ENCODE results near the gene LARGE1.
"Not testable (repeated sequence)": the region's sequence is repeated elsewhere in the genome, so short reads cannot be mapped to it uniquely, and the experiment has no call there.

Gene LARGE1

GRCh38 chr22:33474587-33474986 is 445.7 kb downstream of the LARGE1 start:
- peaks cover 23% of the 10 kb centered on the region for H3K9me3 Mint-ChIP-seq
- H3K4me3 Mint-ChIP-seq, result no peak overlapping the region
- H3K27me3 Mint-ChIP-seq (ENCODE audit: low read depth), result no peaks in the 10 kb centered on the region
- no peak for DNase-seq (ENCODE audit: low spot score)
- H3K4me1 Mint-ChIP-seq (ENCODE audit: low read depth), result no peaks in the 10 kb centered on the region
- no peak overlapping the region for H3K27ac Mint-ChIP-seq
- peaks cover 2% of the 10 kb centered on the region for H3K36me3 Mint-ChIP-seq (ENCODE audit: low read depth)

DNA sequence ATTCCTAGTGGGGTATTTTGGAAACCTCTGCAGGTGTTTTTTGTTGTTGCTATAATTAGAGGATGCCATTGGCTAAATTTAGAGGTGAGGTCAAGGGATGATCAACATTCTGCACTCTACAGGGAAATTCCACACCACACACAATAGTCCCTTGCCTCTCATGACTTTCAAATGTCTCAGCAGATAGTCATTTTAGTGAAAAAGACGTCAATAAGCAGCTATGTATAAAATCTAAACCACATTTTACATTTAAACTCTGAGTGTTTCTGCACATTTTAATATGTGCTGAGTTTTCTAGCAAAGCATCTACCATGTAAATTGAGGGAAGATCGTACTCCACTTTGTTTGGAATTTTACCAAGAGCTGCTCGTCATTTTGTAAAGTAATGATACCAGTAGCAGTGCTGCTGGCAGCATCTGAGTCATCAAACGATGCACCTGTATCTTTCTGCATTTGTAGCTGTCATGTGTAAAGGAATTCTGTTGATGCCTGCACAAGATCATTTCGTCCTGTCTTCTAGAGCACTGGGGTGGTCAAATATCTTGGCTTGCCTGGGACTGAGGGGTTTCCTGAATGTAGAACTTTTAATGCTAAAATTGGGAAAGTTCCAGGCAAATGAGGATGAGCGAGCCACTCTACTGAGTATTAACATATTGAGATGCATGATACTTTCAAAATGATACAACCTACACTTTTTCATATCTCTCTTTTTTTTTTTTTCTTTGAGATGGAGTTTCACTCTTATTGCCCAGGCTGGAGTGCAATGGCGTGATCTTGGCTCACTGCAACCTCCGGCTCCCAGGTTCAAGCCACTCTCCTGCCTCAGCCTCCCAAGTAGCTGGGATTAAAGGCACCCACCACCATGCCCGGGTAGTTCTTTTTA is 447.6 kb downstream of the LARGE1 start:
- Mint-ChIP-seq H3K9me3 (peaks cover 31% of the 10 kb centered on the region), H3K27ac (no peak overlapping the region), H3K4me1 (ENCODE audit: low read depth) (no peaks in the 10 kb centered on the region), H3K27me3 (ENCODE audit: low read depth) (no peaks in the 10 kb centered on the region), H3K36me3 (ENCODE audit: low read depth) (peaks cover 2% of the 10 kb centered on the region), H3K4me3 (no peak overlapping the region)
- DNase-seq (ENCODE audit: low spot score), result no peak

DNA sequence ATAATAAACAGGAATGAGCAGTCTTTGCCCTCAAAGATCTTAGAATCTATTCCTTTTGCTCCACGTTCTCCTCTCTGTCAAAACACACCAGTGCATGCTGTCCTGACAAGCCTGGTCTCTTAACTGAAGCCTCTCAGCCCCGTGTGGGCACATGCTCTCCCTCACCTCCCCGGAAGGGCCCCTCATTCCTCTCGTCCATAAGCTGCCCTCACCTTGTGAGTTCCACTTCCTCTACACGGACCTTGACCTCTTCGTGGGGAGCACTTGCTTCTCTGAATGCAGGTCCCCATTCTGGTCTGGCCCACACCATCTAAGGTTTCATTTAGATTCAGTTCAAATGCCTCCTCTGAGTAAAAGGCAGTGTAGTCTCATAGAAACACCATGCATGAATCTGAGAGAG is 449.8 kb downstream of the LARGE1 start:
- H3K4me3 Mint-ChIP-seq, result no peak overlapping the region
- peaks cover 30% of the 10 kb centered on the region for H3K9me3 Mint-ChIP-seq
- H3K27ac Mint-ChIP-seq, result no peak overlapping the region
- no peak for DNase-seq (ENCODE audit: low spot score)
- no peaks in the 10 kb centered on the region for H3K4me1 Mint-ChIP-seq (ENCODE audit: low read depth)
- peaks cover 2% of the 10 kb centered on the region for H3K36me3 Mint-ChIP-seq (ENCODE audit: low read depth)
- H3K27me3 Mint-ChIP-seq (ENCODE audit: low read depth), result no peaks in the 10 kb centered on the region

DNA sequence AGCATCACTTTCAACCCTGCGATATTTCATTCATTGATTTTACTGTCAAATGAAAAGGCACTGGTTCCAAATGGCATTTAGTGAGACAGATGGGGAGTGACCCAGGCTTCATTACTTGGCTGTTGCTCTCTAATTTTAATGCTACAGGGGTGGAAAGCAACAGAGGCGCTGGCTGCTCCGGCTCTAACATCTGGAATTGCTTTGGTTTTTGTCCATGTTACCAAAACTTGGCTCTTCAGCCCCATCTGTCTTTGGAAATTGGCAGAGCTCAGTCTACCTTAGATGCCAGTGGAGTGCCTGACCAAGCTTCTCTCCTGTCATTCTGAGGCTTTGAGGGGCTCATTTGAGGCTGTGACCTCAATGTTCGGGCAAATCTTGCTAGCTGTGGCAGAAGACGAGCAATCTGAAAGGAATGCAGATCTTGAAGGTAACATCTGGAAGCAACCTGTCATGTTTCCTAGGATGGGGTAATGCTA is 452.6 kb downstream of the LARGE1 start:
- no peak overlapping the region for H3K27ac Mint-ChIP-seq
- H3K27me3 Mint-ChIP-seq (ENCODE audit: low read depth), result no peaks in the 10 kb centered on the region
- H3K4me1 Mint-ChIP-seq (ENCODE audit: low read depth), result no peaks in the 10 kb centered on the region
- peaks cover 2% of the 10 kb centered on the region for H3K36me3 Mint-ChIP-seq (ENCODE audit: low read depth)
- no peak overlapping the region for H3K4me3 Mint-ChIP-seq
- DNase-seq (ENCODE audit: low spot score), result no peak
- H3K9me3 Mint-ChIP-seq, result peaks cover 37% of the 10 kb centered on the region

DNA sequence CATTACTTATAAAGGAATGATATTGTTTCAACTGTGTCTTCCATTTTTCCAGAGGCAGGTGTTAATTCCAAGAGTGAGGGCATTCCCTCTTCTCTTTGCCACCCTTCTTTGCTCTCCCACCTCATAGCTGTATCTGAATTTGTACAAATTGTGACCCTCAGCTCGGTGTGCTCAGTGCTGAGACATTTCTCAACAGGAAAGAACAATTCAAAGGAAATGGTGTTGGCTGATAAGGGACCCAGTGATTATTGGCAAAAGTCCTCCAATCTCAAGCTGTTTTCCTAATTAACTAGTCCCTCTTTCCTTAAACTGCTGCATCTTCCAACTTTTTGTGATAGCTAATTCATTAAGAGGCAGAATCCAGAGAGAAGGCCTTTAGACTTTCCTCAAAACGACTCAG is 453.2 kb downstream of the LARGE1 start:
- Mint-ChIP-seq H3K27me3 (ENCODE audit: low read depth) (no peaks in the 10 kb centered on the region), H3K27ac (no peak overlapping the region), H3K36me3 (ENCODE audit: low read depth) (peaks cover 2% of the 10 kb centered on the region), H3K4me1 (ENCODE audit: low read depth) (no peaks in the 10 kb centered on the region), H3K4me3 (no peak overlapping the region), H3K9me3 (peaks cover 33% of the 10 kb centered on the region)
- DNase-seq (ENCODE audit: low spot score), result no peak

- peaks cover 2% of the 10 kb centered on the region for H3K36me3 Mint-ChIP-seq (ENCODE audit: low read depth)
- H3K27me3 Mint-ChIP-seq (ENCODE audit: low read depth), result no peaks in the 10 kb centered on the region
- peaks cover 35% of the 10 kb centered on the region for H3K9me3 Mint-ChIP-seq
- H3K4me1 Mint-ChIP-seq (ENCODE audit: low read depth), result no peaks in the 10 kb centered on the region
- no peak for DNase-seq (ENCODE audit: low spot score)
- no peak overlapping the region for H3K27ac Mint-ChIP-seq
- H3K4me3 Mint-ChIP-seq, result no peak overlapping the region
These were observed 454.7 kb downstream of the LARGE1 start for GRCh38 chr22:33465554-33465953.

DNA sequence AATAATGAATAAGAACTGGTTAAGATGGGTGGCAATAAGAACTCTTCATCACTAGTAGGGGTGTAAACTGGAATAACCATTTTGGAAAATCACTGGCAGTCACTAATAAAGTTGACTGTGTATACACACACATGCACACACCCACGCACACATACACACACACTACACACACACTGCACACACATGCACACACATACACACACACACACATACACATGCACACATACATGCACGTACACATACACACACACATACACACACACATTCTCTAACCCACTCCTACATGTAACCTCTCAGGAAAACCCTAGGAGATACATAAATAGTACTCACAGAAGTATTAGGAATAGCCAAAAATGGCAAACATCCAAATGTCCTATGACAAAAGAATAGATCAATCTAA is 455.6 kb downstream of the LARGE1 start:
- H3K27me3 Mint-ChIP-seq (ENCODE audit: low read depth), result no peaks in the 10 kb centered on the region
- no peak overlapping the region for H3K4me3 Mint-ChIP-seq
- DNase-seq (ENCODE audit: low spot score), result no peak
- H3K9me3 Mint-ChIP-seq, result peaks cover 37% of the 10 kb centered on the region
- H3K36me3 Mint-ChIP-seq (ENCODE audit: low read depth), result no peaks in the 10 kb centered on the region
- H3K4me1 Mint-ChIP-seq (ENCODE audit: low read depth), result no peaks in the 10 kb centered on the region
- H3K27ac Mint-ChIP-seq, result no peak overlapping the region

- Mint-ChIP-seq H3K27ac (no peak overlapping the region), H3K4me1 (ENCODE audit: low read depth) (no peaks in the 10 kb centered on the region), H3K4me3 (no peak overlapping the region), H3K9me3 (peaks cover 31% of the 10 kb centered on the region), H3K27me3 (ENCODE audit: low read depth) (no peaks in the 10 kb centered on the region), H3K36me3 (ENCODE audit: low read depth) (no peaks in the 10 kb centered on the region)
- no peak for DNase-seq (ENCODE audit: low spot score)
These were observed 458.4 kb downstream of the LARGE1 start for GRCh38 chr22:33461698-33462434.

GRCh38 chr22:33461245-33461644 is 459.0 kb downstream of the LARGE1 start:
- H3K4me1 Mint-ChIP-seq (ENCODE audit: low read depth); DNase-seq (ENCODE audit: low spot score); H3K4me3 Mint-ChIP-seq; H3K27ac Mint-ChIP-seq; H3K27me3 Mint-ChIP-seq (ENCODE audit: low read depth); H3K36me3 Mint-ChIP-seq (ENCODE audit: low read depth): not testable (repeated sequence)
- peaks cover 28% of the 10 kb centered on the region for H3K9me3 Mint-ChIP-seq

- Mint-ChIP-seq H3K27ac (no peak overlapping the region), H3K27me3 (ENCODE audit: low read depth) (no peaks in the 10 kb centered on the region), H3K4me3 (no peak overlapping the region), H3K36me3 (ENCODE audit: low read depth) (no peaks in the 10 kb centered on the region), H3K4me1 (ENCODE audit: low read depth) (no peaks in the 10 kb centered on the region), H3K9me3 (peaks cover 21% of the 10 kb centered on the region)
- DNase-seq (ENCODE audit: low spot score), result no peak
These were observed 461.1 kb downstream of the LARGE1 start for GRCh38 chr22:33459137-33459536.

GRCh38 chr22:33456511-33456910 is 463.8 kb downstream of the LARGE1 start:
- Mint-ChIP-seq H3K4me3 (no peak overlapping the region), H3K9me3 (peaks cover 17% of the 10 kb centered on the region), H3K36me3 (ENCODE audit: low read depth) (no peaks in the 10 kb centered on the region), H3K27me3 (ENCODE audit: low read depth) (no peaks in the 10 kb centered on the region), H3K4me1 (ENCODE audit: low read depth) (no peaks in the 10 kb centered on the region), H3K27ac (no peak overlapping the region)
- no peak for DNase-seq (ENCODE audit: low spot score)

GRCh38 chr22:33455036-33455435 is 465.2 kb downstream of the LARGE1 start:
- Mint-ChIP-seq H3K36me3 (ENCODE audit: low read depth) (no peaks in the 10 kb centered on the region), H3K9me3 (peaks cover 13% of the 10 kb centered on the region), H3K27me3 (ENCODE audit: low read depth) (no peaks in the 10 kb centered on the region), H3K4me1 (ENCODE audit: low read depth) (no peaks in the 10 kb centered on the region), H3K4me3 (no peak overlapping the region), H3K27ac (no peak overlapping the region)
- DNase-seq (ENCODE audit: low spot score), result no peak

DNA sequence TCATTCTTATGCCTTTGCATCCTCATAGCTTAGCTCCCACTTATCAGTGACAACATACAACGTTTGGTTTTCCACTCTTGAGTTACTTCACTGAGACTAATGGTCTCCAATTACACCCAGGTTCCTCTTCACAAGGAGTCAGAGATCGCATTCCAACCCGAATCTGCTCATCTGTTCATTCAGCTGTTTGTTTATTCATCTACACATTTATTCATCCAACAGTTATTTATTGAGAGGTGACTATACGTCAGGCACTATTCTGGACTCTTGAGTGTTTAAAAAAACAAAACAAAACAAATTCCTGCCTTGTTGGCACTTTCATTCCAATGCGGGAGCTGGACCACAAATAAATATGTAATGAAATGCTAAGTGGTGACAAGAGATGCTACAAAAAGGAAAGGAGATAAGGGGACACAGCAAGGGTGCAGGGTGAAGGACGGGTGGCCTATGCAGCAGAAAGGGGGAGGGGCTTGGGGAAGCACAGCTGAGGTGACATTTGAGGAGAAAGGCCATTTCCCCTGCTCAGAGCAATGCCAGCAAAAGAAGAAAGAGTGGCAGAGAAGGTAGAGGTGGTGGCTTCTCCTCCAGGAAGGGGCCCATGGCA is 468.3 kb downstream of the LARGE1 start:
- Mint-ChIP-seq H3K9me3 (peaks cover 15% of the 10 kb centered on the region), H3K36me3 (ENCODE audit: low read depth) (no peaks in the 10 kb centered on the region), H3K4me3 (no peak overlapping the region), H3K27me3 (ENCODE audit: low read depth) (no peaks in the 10 kb centered on the region), H3K27ac (no peak overlapping the region), H3K4me1 (ENCODE audit: low read depth) (no peaks in the 10 kb centered on the region)
- DNase-seq (ENCODE audit: low spot score), result no peak

DNA sequence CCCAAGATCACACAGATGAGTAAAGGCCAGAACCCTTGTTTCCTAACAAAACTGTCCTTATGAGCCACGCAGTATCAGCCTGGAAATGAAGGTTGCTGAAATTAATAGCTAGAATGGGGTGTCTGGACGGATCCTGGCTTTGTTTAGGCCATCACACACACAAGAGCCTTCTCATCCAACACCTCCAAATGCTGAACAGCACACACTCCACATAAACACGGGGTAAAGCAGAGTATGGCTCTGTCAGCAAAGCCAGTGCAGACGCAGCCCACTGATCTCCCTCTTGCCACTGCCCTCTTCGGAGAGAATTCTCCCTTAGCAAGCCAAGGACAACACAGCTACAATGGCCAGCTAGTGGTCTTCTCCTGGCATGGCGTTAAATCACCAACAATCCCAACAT is 469.5 kb downstream of the LARGE1 start:
- Mint-ChIP-seq H3K9me3 (peaks cover 15% of the 10 kb centered on the region), H3K27ac (no peak overlapping the region), H3K27me3 (ENCODE audit: low read depth) (no peaks in the 10 kb centered on the region), H3K4me3 (no peak overlapping the region), H3K4me1 (ENCODE audit: low read depth) (no peaks in the 10 kb centered on the region), H3K36me3 (ENCODE audit: low read depth) (no peaks in the 10 kb centered on the region)
- no peak for DNase-seq (ENCODE audit: low spot score)
